ENCODE results near the gene LSMEM2. TPM values are rescaled to one million over a fixed set of nuclear protein-coding genes. Genes with fewer than 3 reads are reported as not detected.

LSMEM2 gene
- total RNA-seq, 2 experiments from 2014 or later = 0.22 TPM; not detected in 1

- no peak for ATAC-seq (ENCODE audit: poor library complexity)
- Histone ChIP-seq H3K4me3 (ENCODE audit: low read length) (no peak overlapping the region), H3K36me3 (ENCODE audit: insufficient read depth, low read length) (peaks cover 30% of the 10 kb centered on the region), H3K4me1 (ENCODE audit: insufficient read depth, low read length) (peaks cover 54% of the 10 kb centered on the region), H3K27ac (ENCODE audit: low read depth in 1 of 2, low read length in 2 of 2) (no peak overlapping the region), H3K9me3 (ENCODE audit: control insufficient read depth in 1 of 2, insufficient read depth in 1 of 2, low read length in 2 of 2) (no peaks in the 10 kb centered on the region), H3K27me3 (ENCODE audit: control insufficient read depth in 1 of 2, insufficient read depth in 2 of 2, low read length in 2 of 2) (no peaks in the 10 kb centered on the region)
- Mint-ChIP-seq H3K27ac (no peak overlapping the region), H3K36me3 (ENCODE audit: low read depth) (peaks cover 39% of the 10 kb centered on the region), H3K4me1 (ENCODE audit: low read depth) (peaks cover 30% of the 10 kb centered on the region), H3K9me3 (no peaks in the 10 kb centered on the region), H3K27me3 (no peaks in the 10 kb centered on the region), H3K4me3 (peak overlapping the region; percentile 97)
- DNase-seq = no peak
- TF ChIP-seq CTCF (IDR thresholded peaks at IDR 0.05) = no peak
- POLR2A ChIA-PET = interaction anchor here (4.7 kb wide), 1 partner anchor 11 kb away, joined by 58 read pairs; no protein-coding TSS in a partner anchor
- CTCF ChIA-PET = no interaction called here
- intact Hi-C loops (cut with DNase I, micrococcal nuclease) = no loop called here
Observed at GRCh38 chr3:50326182-50326541, 47.3 kb downstream of the LSMEM2 start.

GRCh38 chr3:50327129-50327528 lies 48.2 kb downstream of the LSMEM2 start:
- ChIA-PET POLR2A (interaction anchor here (1.0 to 4.7 kb wide), 8 partner anchors 11 to 1854 kb away, joined by 3 to 58 read pairs (median 8); partner anchors contain the start of genes CYB561D2, HYAL3, MANF and NAA80), CTCF (interaction anchor here (1.6 kb wide), 1 partner anchor 10 kb away, joined by 5 read pairs; no protein-coding TSS in a partner anchor)
- DNase-seq (peak in 1 of 14 experiments; percentile 16), ATAC-seq (ENCODE audit: poor library complexity) (no peak)
- Histone ChIP-seq H3K4me1 (ENCODE audit: insufficient read depth, low read length) (peaks cover 46% of the 10 kb centered on the region), H3K9me3 (ENCODE audit: control insufficient read depth in 1 of 2, insufficient read depth in 1 of 2, low read length in 2 of 2) (no peaks in the 10 kb centered on the region), H3K4me3 (ENCODE audit: low read length) (peak overlapping the region; percentile 90), H3K27ac (ENCODE audit: low read depth in 1 of 2, low read length in 2 of 2) (no peak overlapping the region), H3K27me3 (ENCODE audit: control insufficient read depth in 1 of 2, insufficient read depth in 2 of 2, low read length in 2 of 2) (no peaks in the 10 kb centered on the region), H3K36me3 (ENCODE audit: insufficient read depth, low read length) (peaks cover 40% of the 10 kb centered on the region)
- H3K9me3 Mint-ChIP-seq = no peaks in the 10 kb centered on the region
- no peaks in the 10 kb centered on the region for H3K27me3 Mint-ChIP-seq
- intact Hi-C loops (cut with DNase I, micrococcal nuclease) = no loop called here
- peaks cover 49% of the 10 kb centered on the region for H3K36me3 Mint-ChIP-seq (ENCODE audit: low read depth)
- H3K4me1 Mint-ChIP-seq (ENCODE audit: low read depth) = peaks cover 30% of the 10 kb centered on the region
- no peak for TF ChIP-seq CTCF (IDR thresholded peaks at IDR 0.05)
- peak overlapping the region; percentile 92 for H3K27ac Mint-ChIP-seq
- H3K4me3 Mint-ChIP-seq = peak overlapping the region; percentile 97

- H3K27me3 ChIP-seq (ENCODE audit: control insufficient read depth in 1 of 2, insufficient read depth in 2 of 2, low read length in 2 of 2) = no peaks in the 10 kb centered on the region
- H3K4me3 Mint-ChIP-seq = peak within 1 kb of the TSS; percentile 97
- peaks cover 30% of the 10 kb centered on the region for H3K4me1 Mint-ChIP-seq (ENCODE audit: low read depth)
- H3K27me3 Mint-ChIP-seq = no peaks in the 10 kb centered on the region
- no peaks in the 10 kb centered on the region for H3K9me3 Mint-ChIP-seq
- ChIA-PET POLR2A (interaction anchor here (0.5 to 4.7 kb wide), 14 partner anchors 10 to 1855 kb away, joined by 3 to 58 read pairs (median 4); partner anchors contain the start of genes CYB561D2, HYAL3, MANF and NAA80), CTCF (interaction anchor here (0.6 to 1.6 kb wide), 2 partner anchors 9 to 19 kb away, joined by 3 to 5 read pairs; no protein-coding TSS in a partner anchor)
- no peak for TF ChIP-seq CTCF (IDR thresholded peaks at IDR 0.05)
- H3K36me3 Mint-ChIP-seq (ENCODE audit: low read depth) = peaks cover 52% of the 10 kb centered on the region
- H3K36me3 ChIP-seq (ENCODE audit: insufficient read depth, low read length) = peaks cover 45% of the 10 kb centered on the region
- intact Hi-C loops (cut with DNase I, micrococcal nuclease) = loop anchor here in 1 of 2 experiments (1.0 kb wide), 1 partner anchor 9 kb away; no protein-coding TSS in a partner anchor
- peaks cover 41% of the 10 kb centered on the region for H3K4me1 ChIP-seq (ENCODE audit: insufficient read depth, low read length)
- H3K27ac Mint-ChIP-seq = peak within 1 kb of the TSS; percentile 92
- DNase-seq (peak; percentile 91 to 98 (median 94)), ATAC-seq (ENCODE audit: poor library complexity) (peak; percentile 95)
- peak within 1 kb of the TSS; percentile 90 for H3K4me3 ChIP-seq (ENCODE audit: low read length)
- peak within 1 kb of the TSS; percentile 47 to 81 for H3K27ac ChIP-seq (ENCODE audit: low read depth in 1 of 2, low read length in 2 of 2)
- H3K9me3 ChIP-seq (ENCODE audit: control insufficient read depth in 1 of 2, insufficient read depth in 1 of 2, low read length in 2 of 2) = no peaks in the 10 kb centered on the region
Observed at GRCh38 chr3:50327943-50328691, 49.2 kb downstream of the LSMEM2 start, which contains the start of gene TUSC2. TUSC2 (minus strand) TSS chr3:50328223; CDS start chr3:50328099, 124 bp downstream.

All from CD4-positive, alpha-beta T cell (primary cell).